ENCODE data around the gene NTSR1. TPM values are rescaled to one million over a fixed set of nuclear protein-coding genes. Genes with fewer than 3 reads are reported as not detected.

The NTSR1 gene
- total and polyA plus RNA-seq, 4 donors, result 0.03 to 0.33 (median 0.08) TPM; not detected in 1

- TF ChIP-seq ATF3 (IDR thresholded peaks at IDR 0.05) (no peak), HNF4G (IDR thresholded peaks at IDR 0.05) (no peak), MAX (IDR thresholded peaks at IDR 0.05) (no peak), RXRA (IDR thresholded peaks at IDR 0.05) (no peak), JUND (IDR thresholded peaks at IDR 0.05) (no peak), FOXA1 (IDR thresholded peaks at IDR 0.05) (no peak), GABPA (IDR thresholded peaks at IDR 0.05 in 1 of 2, conservative IDR thresholded peaks at IDR 0.05 in 1 of 2) (no peak), HNF4A (conservative IDR thresholded peaks at IDR 0.05) (no peak), RAD21 (IDR thresholded peaks at IDR 0.05) (no peak), TAF1 (conservative IDR thresholded peaks at IDR 0.05) (no peak), EGR1 (IDR thresholded peaks at IDR 0.05; ENCODE audit: low read depth in 2 of 2) (no peak), NR2F2 (IDR thresholded peaks at IDR 0.05) (no peak)
Measured at GRCh38 chr20:62721511-62722370, 13.1 kb downstream of the NTSR1 start (continued).

- WGBS, result 80% methylated on average over 6 of the region's 6 CpGs
- no peaks in the 10 kb centered on the region for H3K4me1 ChIP-seq (ENCODE audit: control insufficient read depth in 4 of 4, insufficient read depth in 4 of 4, low read length in 3 of 4)
- H3K27ac ChIP-seq (ENCODE audit: low read depth in 1 of 2, low read length in 2 of 2), result no peak overlapping the region
- H3K36me3 ChIP-seq (ENCODE audit: control insufficient read depth in 4 of 4, insufficient read depth in 3 of 4, low read depth in 1 of 4, low read length in 3 of 4), result no peaks in the 10 kb centered on the region
- no peak for DNase-seq (ENCODE audit: low spot score)
- no peak overlapping the region for H3K9ac ChIP-seq (ENCODE audit: low read depth in 1 of 2, low read length in 2 of 2)
- peaks cover 0 to 7% (median 0%) of the 10 kb centered on the region in 4 donors for H3K27me3 ChIP-seq (ENCODE audit: control insufficient read depth in 4 of 4, insufficient read depth in 4 of 4, low read length in 3 of 4)
- no peak overlapping the region for H3K4me3 ChIP-seq (ENCODE audit: low read depth in 1 of 3, low read length in 3 of 3)
- peaks cover 0 to 6% (median 3%) of the 10 kb centered on the region in 4 donors for H3K9me3 ChIP-seq (ENCODE audit: control insufficient read depth in 4 of 4, low read length in 3 of 4)
- no peak for TF ChIP-seq FOXA2 (IDR thresholded peaks at IDR 0.05)
- no peak for TF ChIP-seq RXRA (IDR thresholded peaks at IDR 0.05)
- no peak for TF ChIP-seq EGR1 (IDR thresholded peaks at IDR 0.05; ENCODE audit: low read depth in 2 of 2)
- no peak for TF ChIP-seq ATF3 (IDR thresholded peaks at IDR 0.05)
- TF ChIP-seq HNF4G (IDR thresholded peaks at IDR 0.05), result no peak
- no peak for TF ChIP-seq CTCF (IDR thresholded peaks at IDR 0.05; ENCODE audit: low read depth, low read length, missing input control)
- no peak for TF ChIP-seq FOXA1 (IDR thresholded peaks at IDR 0.05)
- TF ChIP-seq JUND (IDR thresholded peaks at IDR 0.05), result no peak
- TF ChIP-seq HNF4A (conservative IDR thresholded peaks at IDR 0.05), result no peak
Measured at GRCh38 chr20:62722627-62723026, 14.0 kb downstream of the NTSR1 start.

- Histone ChIP-seq H3K9ac (ENCODE audit: low read depth in 1 of 2, low read length in 2 of 2) (no peak overlapping the region), H3K27me3 (ENCODE audit: control insufficient read depth in 4 of 4, insufficient read depth in 4 of 4, low read length in 3 of 4) (peaks cover 0 to 7% (median 0%) of the 10 kb centered on the region in 4 donors)
Measured at GRCh38 chr20:62723351-62723750, 14.7 kb downstream of the NTSR1 start.

More at GRCh38 chr20:62723351-62723750, 14.7 kb downstream of the NTSR1 start:
- no peaks in the 10 kb centered on the region for H3K36me3 ChIP-seq (ENCODE audit: control insufficient read depth in 4 of 4, insufficient read depth in 3 of 4, low read depth in 1 of 4, low read length in 3 of 4)
- WGBS, result 56% methylated on average over 13 of the region's 13 CpGs
- H3K4me1 ChIP-seq (ENCODE audit: control insufficient read depth in 4 of 4, insufficient read depth in 4 of 4, low read length in 3 of 4), result no peaks in the 10 kb centered on the region
- peaks cover 0 to 6% (median 3%) of the 10 kb centered on the region in 4 donors for H3K9me3 ChIP-seq (ENCODE audit: control insufficient read depth in 4 of 4, low read length in 3 of 4)
- H3K27ac ChIP-seq (ENCODE audit: low read depth in 1 of 2, low read length in 2 of 2), result no peak overlapping the region
- TF ChIP-seq RAD21 (IDR thresholded peaks at IDR 0.05) (no peak), CTCF (IDR thresholded peaks at IDR 0.05; ENCODE audit: low read depth, low read length, missing input control) (no peak), ZBTB33 (IDR thresholded peaks at IDR 0.05) (no peak), GABPA (IDR thresholded peaks at IDR 0.05 in 1 of 2, conservative IDR thresholded peaks at IDR 0.05 in 1 of 2) (no peak), HNF4G (IDR thresholded peaks at IDR 0.05) (no peak), MAX (IDR thresholded peaks at IDR 0.05) (no peak), HNF4A (conservative IDR thresholded peaks at IDR 0.05) (no peak), EGR1 (IDR thresholded peaks at IDR 0.05; ENCODE audit: low read depth in 2 of 2) (no peak), YY1 (IDR thresholded peaks at IDR 0.05) (no peak), FOXA1 (IDR thresholded peaks at IDR 0.05) (no peak), NR2F2 (IDR thresholded peaks at IDR 0.05) (no peak), FOXA2 (IDR thresholded peaks at IDR 0.05) (no peak), TAF1 (conservative IDR thresholded peaks at IDR 0.05) (no peak)
- H3K4me3 ChIP-seq (ENCODE audit: low read depth in 1 of 3, low read length in 3 of 3), result no peak overlapping the region
- DNase-seq (ENCODE audit: low spot score), result no peak
